GM19468 (cell line): ENCODE data around the gene MCOLN3.
A peak's percentile ranks its signal among the peaks of the same experiment; 100 is the strongest.
"Not testable (repeated sequence)": the region's sequence is repeated elsewhere in the genome, so short reads cannot be mapped to it uniquely, and the experiment has no call there.

Source experiments
- ATAC-seq: cut with Tn5 transposase; IDR thresholded peaks from one replicate; pipeline ENCODE4 v1.9.1; 2021; ENCODE audit warnings: mild to moderate bottlenecking, moderate library complexity, moderate number of reproducible peaks; ENCODE audit not compliant: unreplicated experiment; ENCODE audit errors: extremely low read depth

MCOLN3 gene

DNA sequence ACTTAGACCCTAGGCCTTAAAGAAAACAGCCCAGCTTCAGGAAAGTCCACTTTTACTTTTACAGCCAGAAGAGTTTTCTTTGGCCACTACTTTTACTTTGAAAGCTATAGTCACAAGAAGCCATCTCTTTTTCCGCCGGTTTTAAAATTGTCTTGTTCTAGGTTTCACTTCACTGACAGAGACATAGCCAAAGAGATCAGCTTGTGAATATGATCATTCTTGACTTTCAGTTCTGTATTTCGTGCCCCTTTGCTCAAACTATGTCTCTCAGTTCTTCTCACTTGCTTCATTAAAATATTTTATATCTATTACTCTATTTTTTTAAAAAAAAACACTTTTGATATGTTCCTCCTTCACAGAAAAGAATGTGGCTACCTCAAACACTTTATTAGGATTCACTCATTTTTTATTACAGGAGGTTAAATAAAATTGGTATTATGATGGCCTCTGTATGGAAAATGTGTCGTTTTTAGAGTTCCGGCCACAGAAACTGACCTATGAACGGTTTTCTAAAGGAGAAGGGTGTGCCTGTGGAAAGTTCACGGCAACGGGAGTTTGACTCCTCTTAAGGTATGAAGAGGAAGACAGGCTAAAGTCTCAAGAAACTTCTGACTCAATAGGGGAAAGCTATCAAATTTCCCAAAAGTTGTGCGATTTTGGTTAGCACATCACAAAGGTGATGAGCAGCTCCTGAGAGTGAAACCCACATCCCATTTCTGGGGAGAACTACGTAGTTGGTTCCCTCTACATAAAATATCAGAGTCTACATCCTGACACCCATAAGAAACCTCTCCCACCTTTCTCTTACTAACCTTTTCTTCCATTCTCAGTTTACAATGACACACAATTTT, 52.6 kb downstream of the MCOLN3 start:
- ATAC-seq = peak; percentile 30

DNA sequence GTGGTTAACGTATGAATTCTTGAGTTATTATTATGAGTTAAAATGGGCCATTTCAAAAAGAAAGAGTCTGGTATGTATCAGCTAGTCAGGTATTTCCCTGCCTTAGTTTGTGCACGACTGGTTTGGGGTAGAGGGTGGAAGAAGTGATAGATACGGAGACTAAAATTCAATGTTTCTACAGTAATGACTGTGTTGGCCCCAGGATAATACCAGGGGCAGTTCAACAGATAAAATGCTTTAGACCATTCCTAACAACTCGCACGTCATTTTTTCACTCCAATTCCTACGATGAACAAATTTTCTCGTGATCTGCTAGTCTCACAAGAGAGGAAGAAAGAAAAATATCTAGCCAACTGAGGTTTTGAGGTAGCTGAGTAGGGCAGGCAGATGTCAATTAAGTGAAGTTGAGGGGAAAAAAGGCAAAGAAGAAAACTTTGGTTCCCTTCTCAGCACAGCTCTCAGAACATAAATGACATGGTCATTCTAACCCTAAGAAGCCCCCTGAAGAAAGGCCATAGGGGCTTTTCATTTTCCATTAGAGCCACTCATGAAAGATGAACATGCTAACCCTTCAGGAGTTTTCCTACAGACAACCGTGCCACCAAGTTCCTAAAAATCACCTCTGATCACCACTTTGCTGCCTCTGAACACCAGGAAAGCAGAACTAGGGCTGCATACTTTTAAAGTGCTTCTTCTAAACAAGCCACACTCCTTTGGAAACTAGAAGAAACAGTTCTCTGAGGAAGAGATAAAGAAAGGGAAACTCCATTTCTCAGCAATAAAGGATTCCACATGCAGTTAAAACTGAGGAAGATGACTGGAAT, 57.0 kb downstream of the MCOLN3 start:
- ATAC-seq = no peak

DNA sequence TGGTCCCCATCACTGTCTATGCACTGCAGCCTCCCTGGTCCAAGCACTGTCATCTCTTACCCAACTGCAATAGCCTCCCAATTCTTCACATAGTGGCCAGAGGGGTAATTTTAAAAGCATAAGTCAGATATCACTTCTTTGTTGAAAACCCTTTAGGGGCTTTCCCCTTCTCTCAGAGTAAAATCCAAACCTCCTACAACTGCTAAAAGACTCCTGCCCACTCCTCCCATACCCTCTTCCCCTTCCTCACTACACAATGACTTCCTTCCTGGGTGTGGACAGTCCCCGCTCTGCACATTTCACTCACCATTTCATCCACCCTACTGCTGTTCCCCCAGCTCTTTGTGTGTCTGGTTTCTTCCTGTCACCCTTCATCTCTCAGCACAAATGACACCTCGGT, 59.7 kb downstream of the MCOLN3 start:
- ATAC-seq = peak; percentile 31

DNA sequence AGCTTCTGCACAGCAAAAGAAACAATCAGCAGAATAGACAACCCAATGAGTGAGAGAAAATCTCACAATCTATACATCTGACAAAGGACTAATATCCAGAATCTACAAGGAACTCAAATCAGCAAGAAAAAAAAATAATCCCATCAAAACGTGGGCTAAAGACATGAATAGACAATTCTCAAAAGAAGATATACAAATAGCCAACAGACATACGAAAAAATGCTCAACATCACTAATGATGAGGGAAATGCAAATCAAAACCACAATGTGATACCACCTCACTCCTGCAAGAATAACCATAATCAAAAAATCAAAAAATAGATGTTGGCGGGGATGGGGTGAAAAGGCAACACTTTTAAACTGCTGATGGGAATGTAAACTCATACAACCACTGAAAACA, 61.7 kb downstream of the MCOLN3 start:
- not testable (repeated sequence) for ATAC-seq

DNA sequence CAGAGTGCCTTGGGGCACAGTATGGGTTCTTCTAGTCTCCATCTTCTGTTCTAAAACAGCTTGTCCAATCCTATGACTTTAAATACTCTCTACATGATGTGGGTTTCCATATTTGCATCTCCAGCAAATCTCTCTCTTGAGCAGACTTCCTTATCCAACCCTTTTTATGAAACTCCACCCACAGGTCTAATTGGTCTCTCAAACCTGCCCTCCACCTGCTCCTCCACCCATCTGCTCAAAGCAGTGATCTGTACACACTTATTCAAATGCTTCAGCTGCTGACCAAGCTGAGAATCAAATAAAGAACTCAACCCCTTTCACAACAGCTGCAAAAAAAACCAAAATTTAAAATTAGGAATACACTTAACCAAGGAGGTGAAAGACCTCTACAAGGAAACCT, 62.9 kb downstream of the MCOLN3 start:
- ATAC-seq = no peak

DNA sequence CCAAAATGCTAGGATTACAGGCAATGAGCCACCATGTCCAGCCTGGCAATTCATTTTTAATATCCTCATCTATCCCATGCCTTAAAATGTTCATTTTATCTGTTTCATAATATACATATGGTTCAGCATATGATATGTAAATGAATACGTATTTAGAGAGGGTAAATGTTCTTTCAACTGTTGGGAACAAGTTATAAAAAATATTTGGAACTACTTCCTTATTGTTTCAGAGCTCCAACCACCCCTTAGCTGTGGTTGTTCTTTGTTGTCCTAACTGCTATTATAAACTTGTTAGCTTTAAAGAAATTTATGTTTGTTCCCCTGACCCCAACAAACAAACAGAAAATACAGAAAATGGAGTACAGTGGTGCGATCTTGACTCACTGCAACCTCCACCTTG, 65.9 kb downstream of the MCOLN3 start:
- ATAC-seq = no peak

DNA sequence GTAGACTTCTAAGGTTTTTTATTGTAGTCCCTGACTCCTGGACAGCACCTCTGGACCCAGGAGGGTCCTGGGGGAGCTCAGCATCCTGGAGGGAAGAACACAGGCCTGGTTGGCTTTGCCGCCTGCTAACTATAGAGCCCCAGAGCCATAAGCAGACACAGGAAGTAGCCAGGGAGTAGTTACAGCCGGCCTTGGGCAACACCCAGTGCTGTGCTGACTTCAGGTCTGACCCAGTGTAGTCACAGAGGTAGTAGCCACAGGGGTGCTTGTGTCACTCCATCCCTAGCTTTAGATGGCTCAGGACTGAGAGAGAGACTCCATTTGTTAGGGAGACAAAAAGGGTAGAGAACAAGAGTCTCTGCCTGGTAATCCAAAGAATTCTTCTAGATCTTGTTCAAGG, 73.3 kb downstream of the MCOLN3 start:
- no peak for ATAC-seq

DNA sequence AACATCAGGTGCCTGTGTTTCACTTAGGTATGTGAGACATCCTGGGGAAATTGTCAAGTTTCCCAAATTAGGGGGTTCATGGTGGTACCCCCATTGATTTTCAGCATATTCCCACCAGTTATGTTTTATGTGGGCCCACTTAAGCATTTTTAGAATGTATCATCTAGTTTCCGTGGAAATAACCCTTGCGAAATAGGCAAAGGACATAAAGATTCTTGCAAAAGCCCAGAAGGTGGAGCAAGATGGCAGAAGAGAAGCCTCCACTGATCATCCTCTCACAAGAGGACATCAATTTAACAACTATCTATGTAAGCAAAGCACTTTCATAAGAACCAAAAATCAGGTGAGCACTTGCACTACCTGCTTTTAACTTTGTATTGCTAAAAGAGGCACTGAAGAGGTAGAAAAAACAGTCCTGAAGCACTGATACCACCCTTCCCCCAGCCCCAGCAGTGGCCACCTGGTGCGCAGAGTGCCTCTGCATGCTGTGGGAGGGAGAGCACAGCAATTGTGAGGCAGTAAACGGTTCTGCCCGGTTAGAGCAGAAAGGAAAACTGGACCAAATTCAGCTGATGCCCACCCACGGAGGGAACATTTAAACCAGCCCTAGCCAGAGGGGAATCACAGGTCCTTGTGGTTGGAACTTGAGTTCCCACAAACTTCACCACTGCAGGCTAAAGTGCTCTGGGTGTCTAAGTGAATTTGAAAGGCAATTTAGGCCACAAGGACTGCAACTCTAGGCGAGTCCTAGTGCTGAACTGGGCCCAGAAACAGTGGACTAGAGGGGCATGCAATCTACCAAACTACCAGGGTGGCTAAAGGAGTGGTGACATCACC, 74.6 kb downstream of the MCOLN3 start:
- no peak for ATAC-seq

DNA sequence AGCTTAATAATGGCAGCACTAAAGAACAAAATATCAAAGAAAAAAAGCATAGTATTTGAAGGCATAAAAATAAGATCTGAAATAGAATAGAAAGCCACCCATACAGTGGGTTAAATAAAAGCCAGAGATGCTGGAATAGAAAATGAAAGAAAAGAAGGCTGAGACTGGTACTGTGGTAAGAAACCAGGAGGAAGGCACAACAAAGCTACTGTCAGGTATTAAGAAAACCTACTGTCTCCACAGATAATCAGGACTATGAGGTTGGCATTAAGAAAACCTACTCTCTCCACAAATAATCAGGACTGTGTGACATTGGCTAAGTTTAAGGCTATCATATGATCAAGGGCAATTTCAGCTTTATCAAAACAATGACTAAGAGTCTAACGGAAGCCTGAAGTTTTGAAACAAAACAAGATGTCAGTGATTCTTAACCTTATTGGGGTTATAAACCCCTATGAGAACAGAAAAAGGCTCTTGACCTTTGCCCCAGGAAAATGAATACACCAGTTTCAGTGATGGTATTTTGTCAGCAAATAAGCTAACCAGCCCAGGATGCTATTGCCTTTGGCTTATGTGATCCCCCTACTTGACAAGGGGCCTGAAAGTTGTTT, 75.8 kb downstream of the MCOLN3 start:
- peak; percentile 8 for ATAC-seq

DNA sequence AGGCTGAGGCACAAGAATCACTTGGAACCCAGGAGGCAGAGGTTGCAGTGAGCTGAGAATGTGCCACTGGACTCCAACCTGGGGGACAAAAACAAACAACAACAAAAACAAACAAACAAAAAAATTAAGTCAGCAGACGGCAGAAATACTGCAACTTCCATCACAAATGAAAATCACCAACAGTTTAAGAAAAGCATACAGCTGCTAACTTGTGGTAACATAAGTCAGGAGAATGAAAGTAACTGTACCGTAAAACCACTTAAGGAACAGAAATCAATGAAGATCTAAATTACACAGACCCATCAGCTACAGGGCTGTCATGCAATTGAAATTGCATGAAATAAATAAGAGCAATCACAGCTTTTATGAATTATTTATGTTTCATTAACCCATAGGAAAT, 76.3 kb downstream of the MCOLN3 start:
- peak; percentile 3 for ATAC-seq

DNA sequence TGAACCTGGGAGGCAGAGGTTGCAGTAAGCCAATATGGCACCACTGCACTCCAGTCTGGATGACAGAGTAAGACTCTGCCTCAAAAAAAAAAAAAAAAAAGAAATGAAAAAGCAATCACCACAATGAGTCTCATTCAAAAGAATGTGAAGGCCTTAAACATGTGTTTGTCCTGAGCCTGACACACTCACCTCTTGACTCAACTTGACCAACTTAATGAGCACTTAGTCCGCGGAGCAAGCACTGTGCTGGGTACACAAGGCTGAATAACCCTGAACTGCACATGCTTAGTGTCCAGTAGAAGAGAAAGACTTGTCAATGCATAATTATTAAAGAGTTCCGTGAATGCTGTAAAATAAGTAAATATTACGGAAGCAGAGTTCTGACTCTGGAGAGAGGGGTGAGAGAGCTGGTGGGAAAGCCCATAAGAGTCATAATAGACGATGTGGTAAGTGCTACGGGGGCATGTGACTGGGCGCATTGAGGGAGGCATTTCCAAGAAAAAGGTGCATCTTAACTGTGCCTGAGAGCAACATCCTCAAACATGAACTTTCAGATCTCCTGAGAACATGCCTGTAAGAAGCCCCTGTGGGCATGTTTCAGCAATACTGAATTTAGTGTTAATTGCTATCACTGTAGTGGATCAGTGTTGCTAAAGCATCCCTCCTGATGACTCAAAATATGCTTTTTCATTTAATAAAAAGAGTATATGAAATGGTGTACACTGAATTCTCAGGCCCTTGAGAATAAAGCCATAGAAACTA, 78.6 kb downstream of the MCOLN3 start:
- ATAC-seq = peak; percentile 33

DNA sequence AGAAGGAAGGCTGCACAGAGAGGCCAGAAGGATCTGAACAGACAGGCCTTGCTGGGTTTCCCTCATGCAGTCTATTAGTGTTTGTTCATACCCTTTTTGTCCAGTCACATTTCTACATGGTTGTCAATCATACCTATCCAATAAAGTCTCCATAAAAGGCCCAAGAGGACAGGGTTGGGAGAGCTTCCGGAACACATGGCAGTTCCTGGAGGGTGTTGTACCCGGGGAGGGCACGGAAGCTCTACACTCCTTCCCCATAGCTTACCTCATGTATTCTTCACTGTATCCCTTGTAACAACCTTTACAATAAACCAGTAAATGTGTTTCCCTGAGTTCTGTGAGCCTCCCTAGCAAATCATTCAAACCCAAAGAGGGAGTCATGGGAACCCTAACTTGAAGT, 79.4 kb downstream of the MCOLN3 start:
- no peak for ATAC-seq

DNA sequence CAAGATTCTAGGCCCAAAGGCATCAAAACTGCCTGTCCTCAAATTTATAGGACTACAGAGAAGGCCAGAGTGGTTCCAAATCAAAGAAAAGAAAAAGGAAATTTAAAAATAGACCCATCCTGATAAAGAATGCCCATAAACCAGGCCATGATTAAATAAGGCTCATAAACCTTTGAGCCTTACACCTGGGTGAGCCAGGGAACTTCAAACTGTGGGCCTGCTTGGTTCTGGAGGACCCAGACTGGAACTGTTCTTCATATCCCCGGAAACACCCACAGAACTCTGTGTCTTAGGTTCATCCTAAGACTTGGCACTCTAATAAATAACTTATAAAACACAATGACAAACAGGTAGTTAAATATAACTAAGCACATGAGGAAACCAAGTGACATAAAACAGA, 80.2 kb downstream of the MCOLN3 start:
- ATAC-seq = no peak
